Effector memory CD4-positive, alpha-beta T cell (primary cell): ENCODE measurements around the gene ARHGAP26.

Experiments used
- DNase-seq, 3 donors: peaks; one replicate each; pipeline ENCODE4 v3.0.0-alpha.2; 2020
- H3K27ac ChIP-seq: 2 replicates; pipeline ENCODE4 v1.7.0; 2013; ENCODE audit warnings: mild to moderate bottlenecking, low read length, moderate library complexity; ENCODE audit not compliant: insufficient read depth, poor library complexity, severe bottlenecking
- H3K27me3 ChIP-seq: replicated peaks from 2 replicates; pipeline ENCODE4 v1.7.0; 2013; ENCODE audit warnings: mild to moderate bottlenecking, low read length; ENCODE audit not compliant: insufficient read depth, control insufficient read depth, poor library complexity, severe bottlenecking
- H3K36me3 ChIP-seq: 2 replicates; pipeline ENCODE4 v1.7.0; 2013; ENCODE audit warnings: mild to moderate bottlenecking, low read length, moderate library complexity; ENCODE audit not compliant: control insufficient read depth, insufficient read depth
- H3K4me1 ChIP-seq: 2 replicates; pipeline ENCODE4 v1.7.0; 2013; ENCODE audit warnings: low read length, mild to moderate bottlenecking; ENCODE audit not compliant: control insufficient read depth, insufficient read depth, poor library complexity, severe bottlenecking
- H3K4me3 ChIP-seq: 2 replicates; pipeline ENCODE4 v1.7.0; 2013; ENCODE audit warnings: low read length, low read depth, mild to moderate bottlenecking; ENCODE audit not compliant: insufficient read depth, poor library complexity, severe bottlenecking
- H3K9me3 ChIP-seq: 2 replicates; pipeline ENCODE4 v1.7.0; 2013; ENCODE audit warnings: mild to moderate bottlenecking, low read length, moderate library complexity; ENCODE audit not compliant: control insufficient read depth

The ARHGAP26 gene

DNA sequence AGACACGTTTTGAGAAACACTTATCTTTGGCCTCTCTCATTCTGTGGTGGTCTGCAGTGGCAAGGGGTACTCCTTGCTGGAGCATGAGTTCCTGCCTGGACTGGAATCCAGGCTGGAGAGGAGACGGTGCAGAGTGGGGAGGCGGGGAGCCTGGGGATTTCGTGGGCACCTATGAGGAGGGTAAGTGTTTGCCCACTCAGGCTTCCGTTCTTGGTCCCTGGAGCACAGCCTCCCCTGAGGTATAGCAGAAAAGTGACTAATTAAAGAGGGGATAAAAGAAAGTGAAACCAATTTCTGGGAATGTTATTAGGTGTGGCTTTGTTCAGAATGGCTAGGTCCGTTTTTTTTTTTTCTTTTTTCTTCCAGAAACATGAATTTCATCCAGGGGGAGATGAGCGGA, 90.8 kb downstream of the ARHGAP26 start:
- no peak for DNase-seq
- Histone ChIP-seq H3K9me3 (no peaks in the 10 kb centered on the region), H3K27me3 (no peaks in the 10 kb centered on the region), H3K36me3 (no peaks in the 10 kb centered on the region), H3K4me3 (no peak overlapping the region), H3K27ac (no peak overlapping the region), H3K4me1 (no peaks in the 10 kb centered on the region)

DNA sequence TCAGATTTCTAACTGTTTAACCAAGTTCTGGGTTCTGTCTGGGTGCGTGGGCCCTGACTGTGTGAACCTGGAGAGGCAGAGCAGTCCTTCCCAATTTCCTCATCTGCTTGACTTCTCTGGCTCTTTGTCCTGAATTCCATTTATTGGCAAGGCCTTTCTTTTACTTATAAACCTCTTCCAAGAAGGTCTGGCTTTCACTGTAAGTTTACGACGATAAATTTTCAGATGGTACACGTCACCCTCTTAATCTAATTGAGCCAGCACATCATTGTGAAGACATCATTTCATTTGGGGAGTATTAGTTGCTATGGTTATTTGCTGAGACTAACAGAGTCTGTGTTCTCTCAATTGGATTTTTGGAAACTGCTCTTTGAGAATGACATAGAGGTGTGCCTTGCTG, 92.4 kb downstream of the ARHGAP26 start:
- no peaks in the 10 kb centered on the region for H3K27me3 ChIP-seq
- H3K9me3 ChIP-seq = no peaks in the 10 kb centered on the region
- no peaks in the 10 kb centered on the region for H3K36me3 ChIP-seq
- no peak overlapping the region for H3K27ac ChIP-seq
- H3K4me1 ChIP-seq = no peaks in the 10 kb centered on the region
- no peak overlapping the region for H3K4me3 ChIP-seq
- no peak for DNase-seq

DNA sequence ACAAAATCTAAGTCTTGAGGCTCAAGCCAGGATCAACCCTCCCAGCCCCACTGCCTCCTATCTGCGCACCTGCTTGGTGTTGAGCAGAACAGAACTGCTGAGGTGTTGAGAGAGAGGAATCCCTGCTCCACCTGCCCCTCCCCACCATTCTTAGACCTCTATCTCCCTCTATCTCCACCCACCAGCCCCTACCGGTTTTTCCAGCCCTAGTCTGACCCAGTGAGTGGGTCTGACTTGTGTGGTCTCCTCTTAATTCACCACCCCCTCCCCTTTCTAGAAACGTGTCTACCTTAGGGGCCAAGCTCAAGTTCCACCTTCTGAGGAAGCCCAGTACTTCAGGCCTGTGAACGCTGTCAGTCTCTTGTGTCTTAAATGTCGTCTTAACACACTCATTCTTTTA, 93.7 kb downstream of the ARHGAP26 start:
- H3K27ac ChIP-seq = no peak overlapping the region
- H3K9me3 ChIP-seq = no peaks in the 10 kb centered on the region
- DNase-seq = no peak
- H3K4me3 ChIP-seq = no peak overlapping the region
- no peaks in the 10 kb centered on the region for H3K4me1 ChIP-seq
- H3K36me3 ChIP-seq = no peaks in the 10 kb centered on the region
- no peaks in the 10 kb centered on the region for H3K27me3 ChIP-seq

DNA sequence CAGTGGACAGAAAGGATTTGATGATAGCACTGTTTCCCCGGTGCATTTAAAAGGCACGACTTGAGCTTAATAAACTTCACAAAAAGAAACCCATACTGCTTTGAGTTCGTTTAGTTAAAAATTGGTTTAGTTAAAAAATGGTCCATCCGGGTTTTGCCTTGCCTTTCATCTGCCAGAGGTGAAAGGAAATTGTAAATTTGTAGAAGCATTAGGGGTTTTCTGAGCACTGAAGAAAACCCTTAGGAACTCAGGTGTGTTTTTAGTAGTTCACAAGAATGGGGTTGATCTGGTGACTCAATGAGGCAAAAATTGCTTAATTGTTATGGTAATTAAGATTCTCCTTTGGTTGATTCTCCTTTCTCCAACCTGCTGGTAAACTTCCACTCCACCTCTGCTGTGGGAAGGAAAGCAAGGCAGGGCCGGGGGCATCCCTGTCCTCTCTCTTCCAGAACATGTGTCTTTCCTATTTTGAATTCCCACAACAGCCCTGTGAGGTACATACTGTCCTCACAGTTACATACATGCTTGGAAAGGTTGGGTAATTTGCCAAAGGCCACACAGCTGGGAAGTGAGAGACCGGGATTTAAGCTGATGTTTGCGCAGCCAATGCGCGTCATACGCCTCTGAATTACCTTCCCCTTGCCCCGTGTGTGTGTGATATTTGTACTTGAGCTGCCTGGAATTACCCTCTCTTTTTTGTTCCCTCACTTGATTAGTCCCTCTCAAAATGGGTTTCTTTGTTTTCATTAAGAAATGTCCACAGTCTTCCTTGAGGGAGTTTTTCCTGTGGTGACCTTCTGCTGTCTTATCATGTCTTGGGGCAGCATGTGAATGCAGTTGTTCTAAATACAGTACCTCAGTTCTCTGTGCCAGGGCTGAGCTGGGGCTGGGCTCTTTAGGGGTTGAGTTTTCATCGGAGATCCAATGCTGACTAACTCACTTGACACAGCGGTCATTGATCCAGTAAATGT, 94.4 kb downstream of the ARHGAP26 start:
- H3K4me3 ChIP-seq = no peak overlapping the region
- DNase-seq = no peak
- H3K27me3 ChIP-seq = no peaks in the 10 kb centered on the region
- no peaks in the 10 kb centered on the region for H3K9me3 ChIP-seq
- H3K27ac ChIP-seq = no peak overlapping the region
- H3K4me1 ChIP-seq = no peaks in the 10 kb centered on the region
- H3K36me3 ChIP-seq = no peaks in the 10 kb centered on the region

DNA sequence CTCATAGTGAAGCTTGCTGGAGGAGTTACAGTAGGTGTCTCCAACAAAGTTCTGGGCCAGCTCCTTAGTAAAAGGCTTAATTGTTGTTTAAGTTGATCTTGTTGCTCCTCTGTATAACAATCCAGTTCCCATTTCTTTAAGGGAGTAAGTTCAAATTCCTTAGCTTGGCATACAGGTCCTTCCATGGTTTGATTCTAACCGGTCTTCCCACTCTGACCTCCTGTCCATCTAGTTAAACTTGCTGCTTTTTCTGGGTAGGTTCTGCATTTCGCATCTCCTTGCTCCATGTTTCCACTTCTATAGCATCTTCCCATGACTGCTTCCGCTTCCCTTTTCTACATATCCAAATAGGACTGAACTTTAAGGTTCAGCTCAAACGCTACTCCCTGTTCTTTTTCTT, 95.5 kb downstream of the ARHGAP26 start:
- H3K4me1 ChIP-seq = no peaks in the 10 kb centered on the region
- DNase-seq = no peak
- H3K4me3 ChIP-seq = no peak overlapping the region

DNA sequence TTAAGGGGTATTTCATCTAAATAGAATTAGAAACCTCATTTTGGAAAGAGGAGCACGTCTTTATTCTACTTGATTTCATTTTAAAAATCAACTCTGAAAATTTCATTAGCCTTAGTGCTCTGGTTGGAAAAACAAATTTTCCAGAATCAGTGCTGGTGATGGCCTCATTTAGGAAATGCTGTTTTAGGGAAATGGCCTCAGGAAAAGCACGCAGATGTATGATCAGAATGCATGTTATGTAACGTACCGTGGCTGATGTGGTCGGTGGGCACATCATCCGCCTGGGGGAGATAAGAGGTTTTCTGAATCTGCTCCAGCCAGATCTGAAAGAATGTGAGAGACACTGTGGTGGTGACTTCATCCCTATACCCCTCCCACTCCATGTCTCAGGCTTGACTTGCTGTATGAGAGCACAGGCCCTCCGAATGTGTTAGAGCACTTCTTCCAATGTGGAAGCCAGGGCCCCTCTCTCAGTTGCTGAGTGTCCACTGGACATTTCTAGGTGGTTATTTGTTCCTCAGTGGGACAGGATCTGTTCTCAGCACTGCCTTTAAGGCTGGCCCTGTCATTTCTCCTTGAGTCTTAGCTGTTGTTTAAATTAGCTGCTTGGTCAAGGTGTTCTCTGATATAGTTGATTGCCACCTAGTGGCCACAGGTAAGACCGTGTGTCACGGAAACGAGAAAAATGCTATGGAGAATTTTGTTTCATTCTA, 96.5 kb downstream of the ARHGAP26 start:
- no peaks in the 10 kb centered on the region for H3K36me3 ChIP-seq
- no peak overlapping the region for H3K4me3 ChIP-seq
- no peak overlapping the region for H3K27ac ChIP-seq
- DNase-seq = peak in 1 of 3 donors; percentile 8
- no peaks in the 10 kb centered on the region for H3K9me3 ChIP-seq
- H3K27me3 ChIP-seq = no peaks in the 10 kb centered on the region
- H3K4me1 ChIP-seq = no peaks in the 10 kb centered on the region

More for the DNA sequence above, 95.5 kb downstream of the ARHGAP26 start:
- Histone ChIP-seq H3K27me3 (no peaks in the 10 kb centered on the region), H3K9me3 (no peaks in the 10 kb centered on the region), H3K27ac (no peak overlapping the region), H3K36me3 (no peaks in the 10 kb centered on the region)

DNA sequence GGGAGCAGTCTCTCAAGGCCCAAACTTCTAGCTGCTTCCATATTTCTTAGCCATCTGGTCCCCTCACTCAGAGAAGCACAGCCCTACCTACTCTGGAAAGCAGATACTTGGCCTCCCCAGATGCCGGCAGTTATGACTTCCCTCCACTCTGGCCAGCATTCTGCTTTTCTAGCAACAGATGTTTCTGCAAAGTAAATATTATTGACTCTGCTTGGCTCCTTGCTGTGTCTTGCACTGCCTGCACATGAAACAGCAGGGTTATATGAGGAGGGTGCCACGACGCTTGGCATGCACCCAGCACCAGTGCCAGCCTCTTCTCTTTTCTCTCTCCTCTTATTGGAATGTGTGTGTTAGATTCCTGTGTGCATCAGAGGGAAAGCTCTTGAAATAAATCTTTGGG, 99.7 kb downstream of the ARHGAP26 start:
- Histone ChIP-seq H3K9me3 (no peaks in the 10 kb centered on the region), H3K4me3 (no peak overlapping the region), H3K36me3 (no peaks in the 10 kb centered on the region), H3K27me3 (no peaks in the 10 kb centered on the region), H3K4me1 (no peaks in the 10 kb centered on the region), H3K27ac (no peak overlapping the region)
- no peak for DNase-seq

DNA sequence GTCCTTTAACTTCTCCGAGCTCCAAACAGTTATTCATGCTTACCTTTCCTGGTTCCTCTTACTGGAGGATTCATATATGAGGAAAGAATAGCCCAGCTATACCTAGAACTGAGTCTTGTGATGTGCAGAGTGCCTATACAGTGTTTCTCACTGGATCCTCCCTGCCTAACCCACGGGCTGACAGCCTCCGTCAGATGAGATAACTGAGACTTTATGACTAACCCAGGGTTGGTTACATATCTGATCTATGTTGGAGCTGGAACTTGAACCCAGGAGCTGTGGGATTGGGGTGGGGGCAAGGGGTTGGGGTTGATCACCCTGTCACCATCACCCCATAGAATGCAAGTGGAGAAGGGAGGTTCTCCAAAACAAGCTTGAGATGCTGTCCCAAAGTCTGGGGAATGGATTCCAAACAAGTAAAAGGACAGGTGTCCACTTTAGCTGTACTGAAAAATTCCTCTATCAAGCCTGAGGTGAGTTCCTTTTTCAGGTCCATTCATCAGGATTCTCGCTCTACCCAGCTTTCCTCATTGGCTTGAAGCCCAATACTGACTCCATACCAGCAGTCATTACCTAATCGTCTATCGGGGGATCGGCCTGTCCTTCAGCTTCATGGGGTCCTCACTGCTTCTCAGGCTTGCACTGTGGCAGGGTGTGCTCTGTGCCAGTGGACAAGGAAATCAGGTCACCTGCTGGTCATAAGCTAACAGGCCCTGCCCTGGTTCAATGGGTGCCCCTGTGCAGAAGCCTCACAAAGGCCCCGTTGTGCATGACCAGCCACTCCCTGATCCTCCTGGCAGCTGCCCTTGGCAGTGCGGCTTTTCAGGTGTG, 100.6 kb downstream of the ARHGAP26 start:
- Histone ChIP-seq H3K4me1 (no peaks in the 10 kb centered on the region), H3K27me3 (no peaks in the 10 kb centered on the region), H3K4me3 (no peak overlapping the region), H3K36me3 (no peaks in the 10 kb centered on the region), H3K27ac (no peak overlapping the region), H3K9me3 (no peaks in the 10 kb centered on the region)
- DNase-seq = no peak

DNA sequence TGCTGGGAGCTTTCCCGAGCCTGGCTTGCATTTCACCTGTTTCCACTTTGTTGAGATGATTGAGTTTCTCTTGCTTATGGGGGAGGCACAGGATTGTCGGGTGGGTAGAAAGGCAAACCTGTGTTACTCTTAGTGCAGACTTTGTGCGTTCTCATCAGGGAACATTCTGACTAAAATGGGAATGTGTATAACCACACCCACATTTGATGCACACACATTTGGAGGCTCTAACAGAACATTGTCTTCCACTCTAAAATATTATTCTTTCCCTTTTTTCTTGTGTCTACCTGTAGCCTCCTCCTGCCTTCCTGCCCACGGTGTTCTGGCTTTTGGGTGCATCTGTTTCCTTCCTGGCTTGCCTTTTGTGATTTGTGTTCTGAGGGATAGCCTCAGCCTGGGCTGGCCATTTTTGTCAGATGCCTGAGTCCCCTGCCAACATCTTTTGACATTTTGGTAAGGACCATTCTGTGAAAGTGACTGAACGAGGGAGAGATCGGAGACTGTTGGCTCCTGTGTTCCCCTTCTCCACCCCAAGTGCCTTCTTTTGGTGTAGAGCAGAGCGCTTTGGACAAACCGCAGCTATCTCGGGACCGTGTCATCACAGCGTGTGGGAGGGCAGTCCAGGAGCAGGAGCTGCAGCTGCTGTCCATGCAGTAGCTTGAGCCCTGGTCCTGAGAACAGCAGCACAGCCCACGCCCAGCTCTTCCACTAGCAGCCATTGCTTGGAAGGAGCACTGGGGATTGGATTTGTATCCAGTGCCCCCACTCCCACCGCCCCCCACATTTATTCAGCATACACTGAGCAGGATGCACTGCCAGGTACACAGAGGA, 101.4 kb downstream of the ARHGAP26 start:
- Histone ChIP-seq H3K27ac (no peak overlapping the region), H3K36me3 (no peaks in the 10 kb centered on the region), H3K27me3 (no peaks in the 10 kb centered on the region), H3K9me3 (no peaks in the 10 kb centered on the region), H3K4me1 (no peaks in the 10 kb centered on the region), H3K4me3 (no peak overlapping the region)
- DNase-seq = no peak
